HT1080 (cell line): ENCODE results near the gene PRR35. TPM values are rescaled to one million over a fixed set of nuclear protein-coding genes. Genes with fewer than 3 reads are reported as not detected.

Source experiments
- DNase-seq: peaks from one replicate; pipeline ENCODE4 v3.0.0-alpha.2; 2015; ENCODE audit warnings: low read depth
- total RNA-seq: library from RNA; depleted of rRNA; stranded (reverse); fragments of >200 nt; shearing (Covaris generic); gene quantifications from 2 replicates; pipeline ENCODE4 v1.2.3, GENCODE V29; 2014

PRR35 gene
- total RNA-seq, 1 experiment from 2014 or later, result 0.10 TPM

DNA sequence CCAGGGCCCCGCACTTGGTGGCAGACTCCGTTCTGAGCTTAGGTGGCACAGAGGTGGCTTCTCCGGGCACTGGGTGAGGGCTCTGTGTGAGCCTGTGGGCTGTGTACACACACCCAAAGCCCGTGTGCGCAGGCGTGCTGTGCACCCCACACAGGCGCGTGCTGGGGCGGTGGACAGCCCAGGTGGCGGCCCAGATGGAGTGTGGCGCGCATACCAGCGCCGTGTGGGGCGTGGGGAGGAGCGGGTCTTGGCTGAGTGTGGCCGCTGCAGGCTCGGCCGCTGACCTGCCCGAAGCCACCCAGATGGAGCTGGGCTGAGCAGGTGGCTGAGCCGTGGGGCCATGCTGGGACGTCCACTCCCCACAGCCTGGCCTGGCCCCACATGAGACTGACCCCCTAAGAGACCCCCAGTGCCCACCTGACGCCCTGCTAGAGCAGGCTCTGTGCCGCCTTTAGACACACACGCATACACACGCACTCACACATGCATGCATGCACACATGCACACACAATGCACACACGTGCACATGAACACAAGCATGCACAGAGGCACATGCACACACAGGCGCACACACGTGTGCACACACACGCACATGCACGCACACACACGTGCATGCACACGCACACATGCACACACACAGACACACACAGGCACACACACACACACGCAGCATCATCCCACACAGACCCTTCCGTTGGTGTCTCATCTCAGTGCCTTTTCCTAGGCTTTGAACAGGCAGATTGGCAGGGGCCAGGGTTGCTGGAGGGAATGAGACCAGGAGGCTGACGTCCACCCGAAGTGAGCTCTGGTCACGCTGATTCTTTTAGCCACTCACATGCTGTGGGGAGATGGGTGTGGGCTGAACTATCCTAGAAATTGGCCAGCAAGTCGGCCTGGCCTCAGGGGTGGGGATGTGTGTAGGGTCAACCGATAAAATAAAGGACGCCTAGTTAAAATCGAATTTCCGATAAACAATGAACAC is 2.1 kb downstream of the PRR35 start:
- no peak for DNase-seq

DNA sequence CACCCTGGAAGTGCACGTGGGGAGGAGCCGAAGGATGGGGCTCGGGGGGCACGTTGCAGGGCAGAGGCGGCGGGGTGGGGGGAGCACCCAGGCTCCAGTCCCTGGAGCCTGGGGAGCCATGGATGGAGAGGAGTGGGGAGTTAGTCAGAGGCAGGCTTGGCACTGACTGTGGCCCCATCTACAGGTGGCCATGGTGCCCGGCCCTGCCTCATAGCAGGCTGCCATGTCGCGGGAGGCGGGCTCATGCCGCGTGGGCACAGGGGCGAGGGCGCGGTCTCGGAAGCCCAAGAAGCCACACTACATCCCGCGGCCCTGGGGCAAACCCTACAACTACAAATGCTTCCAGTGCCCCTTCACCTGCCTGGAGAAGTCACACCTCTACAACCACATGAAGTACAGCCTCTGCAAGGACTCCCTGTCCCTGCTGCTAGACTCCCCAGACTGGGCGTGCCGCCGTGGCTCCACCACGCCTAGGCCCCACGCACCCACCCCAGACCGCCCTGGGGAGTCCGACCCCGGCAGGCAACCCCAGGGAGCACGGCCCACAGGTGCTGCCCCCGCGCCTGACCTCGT is 3.0 kb downstream of the PRR35 start:
- no peak for DNase-seq

DNA sequence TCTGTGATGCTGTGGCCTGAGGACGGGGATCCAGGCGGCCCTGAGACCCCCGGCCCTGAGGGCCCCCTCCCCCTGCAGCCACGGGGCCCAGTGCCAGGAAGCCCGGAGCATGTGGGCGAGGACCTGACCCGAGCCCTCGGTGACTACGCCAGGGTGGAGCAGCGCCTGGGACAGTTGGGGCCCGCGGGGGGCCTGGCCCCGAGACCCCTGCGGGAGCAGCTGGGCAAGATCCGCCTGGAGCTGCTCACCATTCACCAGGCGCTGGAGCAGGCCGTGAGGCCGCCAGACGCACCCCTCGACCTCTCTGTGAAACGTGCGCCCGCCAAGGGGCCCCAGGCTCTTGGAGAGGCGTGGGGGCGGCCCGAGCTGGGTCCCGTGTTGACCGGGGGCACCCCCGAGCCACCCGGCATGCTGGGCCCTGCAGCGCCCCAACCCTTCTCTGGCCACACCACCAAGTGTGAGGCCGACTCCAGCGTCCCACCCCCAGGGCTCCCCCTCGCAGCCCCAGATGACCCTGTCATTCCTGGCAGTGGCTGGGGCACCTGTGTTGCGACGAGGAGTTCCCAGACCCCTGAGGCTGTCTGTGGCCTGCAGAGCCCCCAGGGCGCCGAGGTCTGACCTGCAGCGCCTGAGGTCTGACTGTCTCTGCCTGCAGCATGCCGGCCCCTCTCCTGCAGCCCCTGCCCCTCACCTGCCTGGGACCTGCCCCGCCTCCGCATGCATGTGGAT is 4.7 kb downstream of the PRR35 start:
- DNase-seq, result no peak

DNA sequence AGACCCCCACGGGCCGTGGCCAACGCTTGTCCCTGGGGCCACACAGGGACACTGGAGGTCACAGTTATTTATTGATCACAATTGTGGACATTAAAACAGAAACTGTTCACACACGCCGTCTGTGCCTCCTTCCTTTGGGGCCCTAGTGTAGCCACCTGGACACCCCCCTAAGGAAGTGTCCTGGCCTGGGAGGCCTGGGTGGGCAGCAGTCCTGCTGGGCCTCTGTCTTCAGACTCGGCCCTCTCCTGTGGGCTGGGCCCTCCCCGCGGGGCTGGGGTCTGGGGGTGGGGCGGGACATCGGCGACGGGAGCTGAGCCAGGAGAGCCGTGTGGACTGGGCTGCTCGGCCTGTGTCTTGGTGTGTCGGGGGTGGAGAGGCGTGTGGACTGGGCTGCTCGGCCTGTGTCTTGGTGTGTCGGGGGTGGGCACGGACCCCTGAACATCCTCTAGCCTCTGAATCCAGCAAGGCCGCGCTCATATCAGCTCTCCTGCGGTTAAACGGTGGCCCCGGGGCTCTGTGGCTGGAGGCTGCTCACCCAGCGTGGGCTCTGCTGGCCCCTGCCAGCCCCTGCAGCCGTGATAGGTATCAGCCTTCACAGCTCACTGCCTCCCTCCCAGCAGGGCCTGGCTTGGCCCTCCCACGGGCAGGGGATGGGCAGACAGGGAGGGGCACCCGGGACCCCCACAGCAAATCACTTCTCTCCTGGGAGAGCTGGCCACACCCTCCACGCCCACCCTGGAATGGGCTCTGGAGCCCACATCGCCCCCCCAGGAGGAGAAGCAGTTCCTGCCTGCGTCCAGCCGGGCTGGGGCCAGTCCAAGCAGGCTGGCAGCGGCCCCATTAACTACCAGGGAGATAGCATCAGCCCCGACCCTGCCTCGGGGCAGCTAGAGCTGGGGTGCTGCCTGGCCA is 5.5 kb downstream of the PRR35 start:
- no peak for DNase-seq

DNA sequence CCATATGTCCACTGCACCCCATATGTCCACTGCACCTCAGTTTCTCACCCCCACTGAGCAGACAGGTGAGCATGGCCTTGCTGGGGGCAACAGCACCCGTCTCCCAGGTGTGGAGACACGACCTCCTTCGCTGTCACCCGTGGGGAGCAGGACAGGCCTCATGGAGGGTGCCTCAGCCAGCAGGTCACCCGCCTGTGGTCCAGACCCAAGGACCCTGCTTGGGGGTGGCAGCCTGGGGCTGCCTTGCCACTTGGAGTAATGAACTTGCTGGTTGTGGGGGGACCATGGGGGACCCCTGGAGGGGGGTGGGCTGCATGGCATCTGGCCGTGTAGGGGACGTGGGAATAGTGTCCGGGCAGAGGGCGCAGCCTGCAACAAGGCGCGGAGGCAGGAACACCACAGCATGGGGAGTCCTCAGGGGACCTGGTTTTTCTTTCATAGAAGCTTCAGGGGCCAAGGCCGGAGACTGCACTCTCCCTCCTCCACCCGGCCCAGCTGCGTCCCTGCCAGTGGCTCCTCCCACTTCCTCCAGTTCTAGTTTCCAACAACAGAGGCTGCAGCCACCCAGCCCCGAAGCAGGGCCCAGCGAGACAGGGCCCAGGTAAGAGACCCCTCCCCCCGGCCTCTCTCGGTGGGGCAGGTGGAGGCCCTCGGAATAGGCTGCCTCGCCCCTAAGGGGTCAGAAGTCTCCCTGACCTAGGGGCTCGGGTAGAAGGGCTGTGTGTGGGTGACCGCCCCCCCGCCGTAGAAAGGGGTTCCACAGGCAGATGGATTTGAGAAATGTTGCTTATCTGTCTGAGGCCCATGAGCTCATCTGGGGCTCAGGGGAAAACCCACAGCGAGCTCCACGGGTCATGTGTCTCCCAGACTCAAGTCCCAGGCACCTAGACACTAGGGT is 6.5 kb downstream of the PRR35 start, which contains the start of gene NHLRC4:
Gene NHLRC4 (plus strand): TSS at position 531 of the 898 bp plus-strand sequence. CDS start 1,043 bp downstream, outside the sequence.
- DNase-seq, result peak; percentile 48

DNA sequence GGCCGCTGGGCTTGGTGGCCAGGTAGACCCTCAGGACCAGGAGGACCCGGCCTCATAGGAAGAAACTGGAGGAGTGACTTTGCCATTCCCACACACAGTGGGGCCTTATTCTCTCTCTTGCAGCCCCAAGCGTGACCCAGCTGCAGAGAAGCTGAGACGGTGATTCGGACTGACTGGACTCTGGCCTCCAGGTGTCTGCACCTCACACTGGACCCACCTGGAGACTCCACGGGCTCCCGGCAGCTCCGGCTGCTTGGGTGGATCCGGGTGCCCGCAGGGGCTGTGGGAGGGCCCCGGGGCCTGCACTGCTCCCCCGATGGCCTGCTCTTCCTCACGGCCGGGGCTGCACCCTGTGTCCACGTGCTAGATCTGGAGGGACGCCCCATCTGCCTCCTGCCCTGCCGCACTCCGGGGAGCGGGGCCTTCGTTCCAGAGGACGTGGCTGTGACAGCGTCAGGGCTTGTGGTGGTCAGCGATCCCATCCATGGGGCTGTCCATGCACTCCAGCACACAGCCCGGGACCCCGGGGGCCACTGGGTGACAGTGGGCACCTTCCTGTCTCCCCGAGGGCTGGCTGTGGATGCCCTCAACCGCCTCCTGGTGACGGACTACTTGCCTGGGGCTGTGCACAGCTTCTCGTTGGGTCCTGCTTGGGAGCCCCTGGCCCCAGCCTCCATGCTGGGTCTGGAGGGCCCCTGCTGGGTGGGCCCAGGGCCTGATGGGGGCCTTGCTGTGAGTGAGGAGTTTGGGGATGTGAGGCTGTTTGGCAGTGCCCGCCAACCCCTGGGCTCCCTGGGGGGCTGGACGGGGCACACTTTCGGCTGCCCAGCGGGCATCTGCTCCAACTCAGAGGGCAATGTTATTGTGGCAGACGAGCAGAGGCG is 7.4 kb downstream of the PRR35 start:
- no peak for DNase-seq

DNA sequence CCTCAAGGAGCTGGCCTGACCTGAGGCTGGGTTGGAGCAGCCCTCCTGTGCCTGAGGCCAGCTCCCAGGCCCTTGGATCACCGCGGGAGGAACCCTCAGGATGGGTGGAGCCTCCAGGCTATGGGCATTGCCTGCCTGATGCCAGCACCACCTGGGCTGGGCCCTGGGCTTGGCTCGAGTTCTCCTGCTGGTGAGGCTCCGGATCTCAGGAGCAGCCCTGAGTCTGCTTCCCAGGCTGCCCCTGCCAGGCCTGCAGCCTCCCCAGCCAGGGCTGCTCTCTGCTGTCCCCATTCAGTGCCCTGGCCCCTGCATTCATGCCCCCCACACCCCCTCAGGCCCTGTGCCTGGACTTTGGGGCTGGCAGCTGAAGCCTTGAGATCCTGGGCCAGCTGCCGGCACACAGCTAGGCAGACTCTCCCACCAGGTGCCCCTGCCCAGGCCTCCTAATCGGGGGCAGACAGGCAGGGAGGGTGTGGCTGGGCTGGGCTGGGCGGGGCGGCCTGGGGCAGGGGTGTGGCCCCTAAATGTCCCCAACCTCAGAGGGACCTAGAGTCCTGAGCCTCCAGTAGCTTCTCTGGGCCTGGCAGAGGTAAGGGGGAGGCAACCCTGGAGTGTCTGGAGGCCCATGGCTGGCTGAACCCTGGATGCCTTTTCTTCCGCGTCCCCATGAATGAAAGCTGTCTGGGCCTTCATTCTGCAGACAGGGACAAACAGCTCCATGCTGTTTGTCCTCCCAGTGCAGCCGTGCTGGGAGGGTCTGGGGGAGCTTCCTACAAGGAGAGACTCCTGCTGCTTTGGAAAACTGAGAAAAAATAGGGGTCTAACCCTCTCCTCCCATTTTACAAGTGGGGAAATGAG is 8.4 kb downstream of the PRR35 start:
- DNase-seq, result no peak

DNA sequence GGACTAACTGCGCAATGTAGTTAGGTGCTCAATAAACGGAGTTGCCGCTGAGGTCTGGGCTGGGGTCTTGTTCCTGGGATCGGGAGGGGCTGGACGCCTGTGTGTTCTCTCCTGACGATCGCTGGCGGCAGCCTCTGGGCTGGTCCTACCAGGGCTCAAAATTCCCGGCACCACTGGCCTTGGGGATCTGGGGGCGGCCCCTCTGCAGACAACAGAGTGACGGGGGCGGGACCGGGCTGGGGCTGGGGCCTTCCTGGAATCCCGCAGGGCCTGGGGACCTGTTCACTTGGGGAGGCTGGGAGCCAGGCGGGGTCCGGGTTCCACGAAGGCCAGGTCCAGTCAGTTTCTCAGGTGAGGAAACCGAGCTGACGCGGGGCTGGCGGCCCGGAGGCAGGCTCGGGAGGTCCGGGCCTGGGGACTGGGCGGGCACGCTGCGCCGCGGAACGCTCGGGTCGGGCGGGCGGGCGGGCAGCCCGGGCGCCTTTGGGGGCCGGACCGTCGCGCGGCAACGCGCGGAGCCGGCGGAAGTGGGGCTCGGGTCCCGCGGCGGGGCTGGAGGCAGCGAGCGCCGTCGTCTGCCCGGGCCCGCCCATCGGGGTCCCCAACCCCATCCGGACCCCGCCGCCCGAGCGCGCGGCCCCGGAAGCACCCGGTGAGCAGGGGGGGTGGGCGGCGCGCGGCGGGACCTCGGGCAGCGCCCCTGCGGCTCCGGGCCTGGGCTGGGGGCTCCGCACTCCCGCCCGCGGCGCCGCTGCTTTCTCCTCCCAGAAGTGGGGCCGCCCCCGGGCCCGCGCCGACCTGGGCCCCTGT is 9.5 kb downstream of the PRR35 start, which contains the start of gene PIGQ:
Gene PIGQ (plus strand): TSS at position 524 of the 810 bp plus-strand sequence. CDS start 4,107 bp downstream, outside the sequence.
- peak; percentile 34 for DNase-seq

DNA sequence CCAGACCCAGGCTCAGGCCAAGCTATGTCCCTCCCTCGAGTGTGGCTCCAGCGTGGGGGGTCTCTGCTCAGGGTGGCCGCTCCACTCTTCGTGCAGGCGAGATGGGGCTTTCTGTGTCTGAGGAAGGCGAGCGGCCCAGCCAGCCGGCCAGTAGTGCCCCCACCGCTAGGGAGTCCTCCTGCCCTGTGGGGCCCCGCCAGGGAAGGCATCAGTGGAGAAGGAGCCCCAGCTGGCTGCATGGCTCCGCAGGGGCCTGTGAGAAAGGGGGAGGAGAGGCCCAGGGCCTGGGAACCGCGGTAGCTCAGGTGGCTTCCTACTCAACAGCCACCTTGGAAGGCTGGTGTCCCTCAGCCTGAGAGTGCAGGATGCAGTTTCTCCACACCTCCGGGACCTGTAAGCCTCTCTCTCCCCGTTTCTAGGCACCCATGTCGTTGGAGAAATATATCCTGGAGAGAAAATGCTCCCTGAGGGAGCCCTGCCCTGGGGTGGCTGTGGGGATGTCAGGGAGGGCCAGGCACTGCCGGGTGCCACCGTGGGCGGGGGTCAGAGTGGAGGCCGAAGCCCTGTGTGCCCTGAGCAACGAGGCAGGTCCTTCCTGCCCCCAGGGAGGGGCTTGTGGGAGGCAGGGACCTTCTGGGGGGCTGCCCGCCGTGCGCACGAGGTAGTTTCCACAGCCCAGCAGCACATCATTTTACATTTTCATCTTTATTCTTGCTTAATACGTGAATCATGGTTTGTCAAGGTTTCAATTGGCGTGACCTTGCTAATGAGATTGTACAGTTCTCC is 12.9 kb downstream of the PRR35 start:
- DNase-seq, result no peak

DNA sequence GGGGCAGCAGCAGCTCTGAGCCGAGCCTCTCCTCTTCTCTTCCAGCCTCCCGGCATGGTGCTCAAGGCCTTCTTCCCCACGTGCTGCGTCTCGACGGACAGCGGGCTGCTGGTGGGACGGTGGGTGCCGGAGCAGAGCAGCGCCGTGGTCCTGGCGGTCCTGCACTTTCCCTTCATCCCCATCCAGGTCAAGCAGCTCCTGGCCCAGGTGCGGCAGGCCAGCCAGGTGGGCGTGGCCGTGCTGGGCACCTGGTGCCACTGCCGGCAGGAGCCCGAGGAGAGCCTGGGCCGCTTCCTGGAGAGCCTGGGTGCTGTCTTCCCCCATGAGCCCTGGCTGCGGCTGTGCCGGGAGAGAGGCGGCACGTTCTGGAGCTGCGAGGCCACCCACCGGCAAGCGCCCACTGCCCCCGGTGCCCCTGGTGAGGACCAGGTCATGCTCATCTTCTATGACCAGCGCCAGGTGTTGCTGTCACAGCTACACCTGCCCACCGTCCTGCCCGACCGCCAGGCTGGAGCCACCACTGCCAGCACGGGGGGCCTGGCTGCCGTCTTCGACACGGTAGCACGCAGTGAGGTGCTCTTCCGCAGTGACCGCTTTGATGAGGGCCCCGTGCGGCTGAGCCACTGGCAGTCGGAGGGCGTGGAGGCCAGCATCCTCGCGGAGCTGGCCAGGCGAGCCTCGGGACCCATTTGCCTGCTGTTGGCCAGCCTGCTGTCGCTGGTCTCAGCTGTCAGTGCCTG is 14.0 kb downstream of the PRR35 start:
- no peak for DNase-seq

DNA sequence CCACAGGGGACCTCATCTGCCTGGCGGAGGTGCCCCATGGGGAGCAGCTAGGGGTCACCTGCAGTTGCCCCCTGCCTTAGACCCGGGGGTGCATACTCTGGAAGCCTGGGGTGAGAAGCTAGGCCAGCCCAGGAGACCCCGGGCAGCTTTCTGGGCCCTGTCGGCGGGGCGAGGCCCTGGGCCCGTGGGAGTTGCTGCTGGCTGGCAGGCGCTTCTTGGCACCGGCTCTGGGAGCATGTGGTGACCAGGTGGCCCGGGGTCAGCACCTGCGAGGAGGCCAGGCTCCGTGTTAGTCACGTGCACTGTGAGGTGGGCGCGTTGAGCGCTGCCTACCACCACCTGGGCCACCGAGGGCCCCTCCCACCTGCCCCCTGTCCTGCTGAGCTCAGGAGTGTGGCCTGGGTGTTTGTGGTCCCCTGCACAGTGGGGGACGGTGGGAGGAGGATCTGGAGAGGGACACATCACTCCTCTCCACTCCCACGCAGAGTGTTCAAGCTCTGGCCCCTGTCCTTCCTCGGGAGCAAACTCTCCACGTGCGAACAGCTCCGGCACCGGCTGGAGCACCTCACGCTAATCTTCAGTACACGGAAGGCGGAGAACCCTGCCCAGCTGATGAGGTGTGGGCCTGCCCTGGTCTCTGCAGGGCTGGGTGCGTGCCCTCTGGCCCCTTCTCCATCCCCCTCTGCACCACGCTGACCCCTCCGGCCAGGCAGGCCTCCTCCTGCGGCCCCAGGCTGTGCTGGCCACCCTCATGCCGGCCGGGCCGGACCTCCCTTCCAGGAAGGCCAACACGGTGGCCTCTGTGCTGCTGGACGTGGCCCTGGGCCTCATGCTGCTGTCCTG is 15.4 kb downstream of the PRR35 start:
- no peak for DNase-seq

DNA sequence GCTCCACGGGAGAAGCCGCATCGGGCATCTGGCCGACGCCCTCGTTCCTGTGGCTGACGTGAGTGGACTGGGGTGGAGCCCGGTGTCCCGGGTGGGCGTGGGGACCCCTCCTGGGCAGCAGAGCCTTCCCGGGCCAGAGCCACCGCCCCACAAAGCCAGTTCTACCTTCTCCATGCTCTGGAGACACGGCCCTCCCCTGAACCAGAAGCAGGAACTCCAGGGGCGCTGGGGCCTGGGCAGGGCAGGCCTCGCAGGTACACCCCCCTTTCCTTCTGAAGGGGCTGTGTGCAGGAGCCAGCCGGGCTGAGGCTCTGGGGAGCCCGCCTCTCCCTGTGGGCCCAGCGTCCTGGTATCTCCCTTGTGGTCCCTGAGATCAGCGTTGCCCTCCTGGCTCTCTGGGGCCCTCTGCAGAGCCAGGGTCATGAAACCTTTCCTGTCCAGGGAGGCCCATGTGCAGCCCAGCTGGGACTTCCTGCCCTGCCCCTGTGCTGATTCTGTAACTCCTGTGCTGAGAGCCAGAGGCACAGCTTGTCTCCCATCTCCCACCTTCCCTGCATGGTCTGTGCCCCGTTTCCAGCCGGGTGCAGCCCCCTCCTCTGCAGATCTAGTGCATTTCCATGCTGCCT is 16.1 kb downstream of the PRR35 start:
- no peak for DNase-seq

DNA sequence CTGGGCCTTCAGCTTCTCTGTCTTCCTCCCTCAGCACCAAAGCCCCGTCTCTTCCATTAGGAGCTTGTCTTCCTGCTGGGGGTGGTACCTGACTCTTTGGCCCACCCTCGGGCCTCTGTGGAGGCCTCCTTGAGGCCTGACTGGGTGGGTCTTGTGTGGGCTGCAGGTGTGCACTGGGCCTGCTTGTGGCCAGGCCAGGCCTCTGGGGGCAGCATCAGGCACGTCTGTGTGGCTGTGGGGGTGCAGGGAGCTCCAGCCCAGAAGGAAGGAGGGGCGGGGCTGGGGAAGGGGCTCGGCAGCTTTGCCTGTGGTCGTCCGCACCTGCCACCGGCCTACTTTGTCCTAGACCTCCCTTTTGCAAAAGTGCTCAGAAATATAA is 16.6 kb downstream of the PRR35 start:
- DNase-seq, result no peak

DNA sequence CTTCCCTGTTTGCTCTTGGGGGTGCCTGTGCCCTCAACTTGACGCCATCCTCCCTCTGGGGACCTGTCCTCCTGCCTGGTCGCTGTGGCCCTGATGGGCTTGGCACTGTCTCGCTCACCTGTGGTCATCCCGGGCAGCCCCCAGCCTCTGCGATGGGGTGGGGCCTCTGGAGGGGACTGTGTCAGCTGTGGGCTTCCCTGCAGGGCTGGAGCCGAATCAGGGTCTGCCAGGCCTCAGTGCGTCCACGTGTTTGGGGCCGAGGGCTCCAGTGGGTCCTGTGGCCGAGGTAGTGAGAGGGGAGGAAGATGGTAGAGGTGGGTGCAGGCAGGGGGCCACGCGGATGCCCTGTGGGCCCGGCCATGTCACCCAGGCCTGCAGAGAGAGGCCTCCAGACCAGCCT is 17.6 kb downstream of the PRR35 start:
- no peak for DNase-seq
